Activated CD8-positive, alpha-beta memory T cell treated with anti-CD3 and anti-CD28 coated beads, Interleukin-2, amount 50 U/mL, for 48 hours (primary cell): ENCODE results near the gene NPEPL1.
"Not testable (repeated sequence)": the region's sequence is repeated elsewhere in the genome, so short reads cannot be mapped to it uniquely, and the experiment has no call there.

Source experiments
- DNase-seq: peaks from one replicate; pipeline ENCODE4 v3.0.0-alpha.2; 2020

Gene NPEPL1

GRCh38 chr20:58714923-58715351 lies 22.3 kb downstream of the NPEPL1 start:
- no peak for DNase-seq

- no peak for DNase-seq
Measured at GRCh38 chr20:58715391-58715800, 22.8 kb downstream of the NPEPL1 start.

GRCh38 chr20:58715801-58716475 lies 23.3 kb downstream of the NPEPL1 start:
- no peak for DNase-seq

- peak; percentile 40 for DNase-seq
Measured at GRCh38 chr20:58716476-58717277, 24.1 kb downstream of the NPEPL1 start.

GRCh38 chr20:58717278-58718091 lies 24.9 kb downstream of the NPEPL1 start:
- DNase-seq = peak; percentile 43

- no peak for DNase-seq
Measured at GRCh38 chr20:58718121-58718563, 25.5 kb downstream of the NPEPL1 start.

- no peak for DNase-seq
Measured at GRCh38 chr20:58718729-58719128, 26.1 kb downstream of the NPEPL1 start.

- no peak for DNase-seq
Measured at GRCh38 chr20:58719258-58719657, 26.7 kb downstream of the NPEPL1 start.

- no peak for DNase-seq
Measured at GRCh38 chr20:58719971-58720371, 27.4 kb downstream of the NPEPL1 start.

- no peak for DNase-seq
Measured at GRCh38 chr20:58720890-58721289, 28.3 kb downstream of the NPEPL1 start.

GRCh38 chr20:58721951-58722778 lies 29.6 kb downstream of the NPEPL1 start:
- no peak for DNase-seq

GRCh38 chr20:58722877-58723627 lies 30.5 kb downstream of the NPEPL1 start:
- no peak for DNase-seq

GRCh38 chr20:58723628-58723984 lies 31.0 kb downstream of the NPEPL1 start:
- no peak for DNase-seq

GRCh38 chr20:58726156-58726555 lies 33.6 kb downstream of the NPEPL1 start:
- DNase-seq = not testable (repeated sequence)

GRCh38 chr20:58731192-58731591 lies 38.6 kb downstream of the NPEPL1 start:
- no peak for DNase-seq

- no peak for DNase-seq
Measured at GRCh38 chr20:58737198-58737597, 44.6 kb downstream of the NPEPL1 start.

GRCh38 chr20:58740356-58741308 lies 48.0 kb downstream of the NPEPL1 start:
- DNase-seq = no peak

GRCh38 chr20:58741384-58741783 lies 48.8 kb downstream of the NPEPL1 start:
- DNase-seq = no peak

- DNase-seq = no peak
Measured at GRCh38 chr20:58742668-58743566, 50.3 kb downstream of the NPEPL1 start.
